HepG2 (cell line): Measurements from ENCODE around the gene EPN3. TPM values are rescaled to one million over a fixed set of nuclear protein-coding genes. Genes with fewer than 3 reads are reported as not detected.

Experiments used
- GPN1 ChIP-seq: sonication (generic); formaldehyde crosslinking; IDR thresholded peaks from 2 replicates; pipeline ENCODE4 v1.5.1; 2020; ENCODE audit warnings: missing genetic modification reagents, borderline replicate concordance
- HDAC1 ChIP-seq: sonication (generic); formaldehyde crosslinking; IDR thresholded peaks from 2 replicates; pipeline ENCODE4 v1.5.1; 2020; ENCODE audit warnings: mild to moderate bottlenecking, missing genetic modification reagents
- HMG20B ChIP-seq: conservative IDR thresholded peaks from 2 replicates; pipeline ENCODE4 v1.6.1; 2016; ENCODE audit warnings: missing genetic modification reagents, missing compliant biosample characterization
- KLF13 ChIP-seq: sonication (generic); formaldehyde crosslinking; IDR thresholded peaks from 2 replicates; pipeline ENCODE4 v1.4.0; 2020; ENCODE audit warnings: mild to moderate bottlenecking, missing genetic modification reagents
- KLF6 ChIP-seq: IDR thresholded peaks from 2 replicates; pipeline ENCODE4 v1.8.0; 2016; ENCODE audit warnings: missing biosample characterization, missing genetic modification reagents
- KMT2B ChIP-seq: IDR thresholded peaks from 2 replicates; pipeline ENCODE4 v1.6.1; 2016; ENCODE audit warnings: missing genetic modification reagents, missing compliant biosample characterization
- MATR3 ChIP-seq: sonication (generic); formaldehyde crosslinking; IDR thresholded peaks from 2 replicates; pipeline ENCODE4 v1.4.0; 2020; ENCODE audit warnings: missing genetic modification reagents
- PHF20 ChIP-seq: sonication (generic); formaldehyde crosslinking; IDR thresholded peaks from 2 replicates; pipeline ENCODE4 v1.5.0; 2020; ENCODE audit warnings: mild to moderate bottlenecking, missing genetic modification reagents
- SP1 ChIP-seq, 2 experiments: fragments of 450-650 bp in 1 of 2; sonication (generic) in 1 of 2; formaldehyde crosslinking in 1 of 2; IDR thresholded peaks; 2 replicates each; pipeline versions ENCODE4 v1.4.0 to v1.6.1; 2016 to 2020; ENCODE audit warnings: missing genetic modification reagents in 1 of 2
- SP2 ChIP-seq: sonication (generic); formaldehyde crosslinking; IDR thresholded peaks from 2 replicates; pipeline ENCODE4 v1.5.1; 2020; ENCODE audit warnings: mild to moderate bottlenecking, missing genetic modification reagents
- ZNF264 ChIP-seq: sonication (generic); formaldehyde crosslinking; IDR thresholded peaks from 2 replicates; pipeline ENCODE4 v1.4.0; 2020; ENCODE audit warnings: missing genetic modification reagents
- ZNF34 ChIP-seq: sonication (generic); formaldehyde crosslinking; IDR thresholded peaks from 2 replicates; pipeline ENCODE4 v1.4.0; 2020; ENCODE audit warnings: mild to moderate bottlenecking, missing genetic modification reagents, borderline replicate concordance
- ZNF510 ChIP-seq: sonication (generic); formaldehyde crosslinking; IDR thresholded peaks from 2 replicates; pipeline ENCODE4 v1.4.0; 2020; ENCODE audit warnings: low read depth, mild to moderate bottlenecking, missing genetic modification reagents
- ZNF569 ChIP-seq: sonication (generic); formaldehyde crosslinking; IDR thresholded peaks from 2 replicates; pipeline ENCODE4 v1.5.0; 2020; ENCODE audit warnings: mild to moderate bottlenecking, missing genetic modification reagents, moderate library complexity, borderline replicate concordance
- ZNF720 ChIP-seq: sonication (generic); formaldehyde crosslinking; IDR thresholded peaks from 2 replicates; pipeline ENCODE4 v1.4.0; 2020; ENCODE audit warnings: missing genetic modification reagents
- ZNF747 ChIP-seq: sonication (generic); formaldehyde crosslinking; IDR thresholded peaks from 2 replicates; pipeline ENCODE4 v1.8.1; 2023; ENCODE audit warnings: missing genetic modification reagents, mild to moderate bottlenecking, borderline replicate concordance
- ZNF780A ChIP-seq: sonication (generic); formaldehyde crosslinking; IDR thresholded peaks from 2 replicates; pipeline ENCODE4 v1.8.0; 2022; ENCODE audit warnings: mild to moderate bottlenecking, missing genetic modification reagents, moderate library complexity
- polyA plus RNA-seq, 8 experiments: library from polyadenylated mRNA; depleted of rRNA in 3 of 8; stranded (reverse) in 7 of 8; unstranded in 1 of 8; fragments of >200 nt; fragmentation: Illumina TruSeq in 4 of 8; extraction: Trizol in 4 of 8; gene quantifications; 2 replicates each; pipeline versions ENCODE4 v1.2.1 to v1.2.3, GENCODE V29; 2011 to 2016; ENCODE audit warnings: low read depth in 4 of 8, missing spikeins in 1 of 8, mixed read lengths in 1 of 8; ENCODE audit not compliant: insufficient read depth in 1 of 8
- total RNA-seq, 5 experiments: library from RNA; depleted of rRNA; stranded (reverse); fragments of >200 nt; fragmentation: Illumina TruSeq; extraction: Trizol; gene quantifications; 2 replicates each; pipeline ENCODE4 v1.2.3, GENCODE V29; 2016; ENCODE audit warnings: low read depth in 1 of 5
- TF ChIP-seq, protein P1 (sequence below): sonication (generic); formaldehyde crosslinking; IDR thresholded peaks from 2 replicates; pipeline ENCODE4 v1.5.0; 2020; ENCODE audit warnings: missing genetic modification reagents, mild to moderate bottlenecking, borderline replicate concordance
- TF ChIP-seq, protein P2 (sequence below): sonication (generic); formaldehyde crosslinking; IDR thresholded peaks from 2 replicates; pipeline ENCODE4 v1.8.0; 2023; ENCODE audit warnings: mild to moderate bottlenecking, missing genetic modification reagents

The EPN3 gene
- total and polyA plus RNA-seq, 2 of the 13 experiments (the other 11 are each of a cell fraction or from before 2014, with no cell fraction given), result 0.11 to 0.95 TPM

- TF ChIP-seq KMT2B (CRISPR knock-in tag) (peak; percentile 57; the same call in 1 of the 2 replicates), SP2 (CRISPR knock-in tag) (no peak), ZNF264 (peak; percentile 78), ZNF510 (CRISPR knock-in tag) (peak; percentile 20; the same call in 1 of the 2 replicates), GPN1 (CRISPR knock-in tag) (no peak; the same call in 1 of the 2 replicates), ZNF780A (CRISPR knock-in tag) (no peak), KLF6 (CRISPR knock-in tag) (peak; percentile 85), ZNF34 (peak; percentile 96; the same call in 1 of the 2 replicates), SP1 (IDR thresholded peaks at IDR 0.05) (no peak), SP1 (CRISPR knock-in tag; IDR thresholded peaks at IDR 0.05) (peak; percentile 73; the same call in 1 of the 2 replicates), ZNF720 (CRISPR knock-in tag) (no peak), HDAC1 (peak; percentile 64; the same call in 1 of the 2 replicates), PHF20 (CRISPR knock-in tag) (peak; percentile 74), MATR3 (CRISPR knock-in tag) (no peak), KLF13 (CRISPR knock-in tag) (no peak), HMG20B (CRISPR knock-in tag) (no peak), ZNF747 (CRISPR knock-in tag) (peak; percentile 46; the same call in 1 of the 2 replicates), ZNF569 (no peak)
- TF ChIP-seq, protein P1, sequence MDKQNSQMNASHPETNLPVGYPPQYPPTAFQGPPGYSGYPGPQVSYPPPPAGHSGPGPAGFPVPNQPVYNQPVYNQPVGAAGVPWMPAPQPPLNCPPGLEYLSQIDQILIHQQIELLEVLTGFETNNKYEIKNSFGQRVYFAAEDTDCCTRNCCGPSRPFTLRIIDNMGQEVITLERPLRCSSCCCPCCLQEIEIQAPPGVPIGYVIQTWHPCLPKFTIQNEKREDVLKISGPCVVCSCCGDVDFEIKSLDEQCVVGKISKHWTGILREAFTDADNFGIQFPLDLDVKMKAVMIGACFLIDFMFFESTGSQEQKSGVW, result no peak
- TF ChIP-seq, protein P2, sequence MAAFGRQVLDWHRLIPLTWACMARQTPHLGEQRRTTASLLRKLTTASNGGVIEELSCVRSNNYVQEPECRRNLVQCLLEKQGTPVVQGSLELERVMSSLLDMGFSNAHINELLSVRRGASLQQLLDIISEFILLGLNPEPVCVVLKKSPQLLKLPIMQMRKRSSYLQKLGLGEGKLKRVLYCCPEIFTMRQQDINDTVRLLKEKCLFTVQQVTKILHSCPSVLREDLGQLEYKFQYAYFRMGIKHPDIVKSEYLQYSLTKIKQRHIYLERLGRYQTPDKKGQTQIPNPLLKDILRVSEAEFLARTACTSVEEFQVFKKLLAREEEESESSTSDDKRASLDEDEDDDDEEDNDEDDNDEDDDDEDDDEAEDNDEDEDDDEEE (CRISPR knock-in tag), result peak; percentile 93; the same call in 1 of the 2 replicates
These were observed 14.7 kb downstream of the EPN3 start, which contains the start of gene SPATA20 (continued) for GRCh38 chr17:50547035-50547735.
